ENCODE results near the gene IMPDH1. TPM values are rescaled to one million over a fixed set of nuclear protein-coding genes. Genes with fewer than 3 reads are reported as not detected.

Gene IMPDH1
- total and polyA plus RNA-seq, 4 donors = 2.4 to 11.1 (median 5.2) TPM

GRCh38 chr7:128399991-128400390 is 9.8 kb downstream of the IMPDH1 start:
- Histone ChIP-seq H3K9me3 (ENCODE audit: control insufficient read depth in 4 of 4, low read length in 3 of 4) (no peaks in the 10 kb centered on the region), H3K4me1 (ENCODE audit: control insufficient read depth in 4 of 4, insufficient read depth in 4 of 4, low read length in 3 of 4) (no peaks in the 10 kb centered on the region), H3K4me3 (ENCODE audit: low read depth in 1 of 3, low read length in 3 of 3) (no peak overlapping the region), H3K27ac (ENCODE audit: low read depth in 1 of 2, low read length in 2 of 2) (no peak overlapping the region), H3K9ac (ENCODE audit: low read depth in 1 of 2, low read length in 2 of 2) (no peak overlapping the region), H3K27me3 (ENCODE audit: control insufficient read depth in 4 of 4, insufficient read depth in 4 of 4, low read length in 3 of 4) (no peaks in the 10 kb centered on the region), H3K36me3 (ENCODE audit: control insufficient read depth in 4 of 4, insufficient read depth in 3 of 4, low read depth in 1 of 4, low read length in 3 of 4) (peaks cover 0 to 3% (median 0%) of the 10 kb centered on the region in 4 donors)
- DNase-seq (ENCODE audit: low spot score) = no peak
- WGBS = 94% methylated on average over 7 of the region's 7 CpGs
- TF ChIP-seq GABPA (IDR thresholded peaks at IDR 0.05 in 1 of 2, conservative IDR thresholded peaks at IDR 0.05 in 1 of 2) (no peak), EGR1 (IDR thresholded peaks at IDR 0.05; ENCODE audit: low read depth in 2 of 2) (no peak), HNF4A (conservative IDR thresholded peaks at IDR 0.05) (no peak), JUND (IDR thresholded peaks at IDR 0.05) (no peak), RAD21 (IDR thresholded peaks at IDR 0.05) (no peak), FOXA2 (IDR thresholded peaks at IDR 0.05) (no peak)

- peaks cover 0 to 5% (median 0%) of the 10 kb centered on the region in 4 donors for H3K36me3 ChIP-seq (ENCODE audit: control insufficient read depth in 4 of 4, insufficient read depth in 3 of 4, low read depth in 1 of 4, low read length in 3 of 4)
- no peak overlapping the region for H3K4me3 ChIP-seq (ENCODE audit: low read depth in 1 of 3, low read length in 3 of 3)
- no peak overlapping the region for H3K9ac ChIP-seq (ENCODE audit: low read depth in 1 of 2, low read length in 2 of 2)
- H3K9me3 ChIP-seq (ENCODE audit: control insufficient read depth in 4 of 4, low read length in 3 of 4) = no peaks in the 10 kb centered on the region
- H3K4me1 ChIP-seq (ENCODE audit: control insufficient read depth in 4 of 4, insufficient read depth in 4 of 4, low read length in 3 of 4) = no peaks in the 10 kb centered on the region
- TF ChIP-seq GABPA (IDR thresholded peaks at IDR 0.05 in 1 of 2, conservative IDR thresholded peaks at IDR 0.05 in 1 of 2) = no peak
- no peak overlapping the region for H3K27ac ChIP-seq (ENCODE audit: low read depth in 1 of 2, low read length in 2 of 2)
- DNase-seq (ENCODE audit: low spot score) = no peak
- no peaks in the 10 kb centered on the region for H3K27me3 ChIP-seq (ENCODE audit: control insufficient read depth in 4 of 4, insufficient read depth in 4 of 4, low read length in 3 of 4)
- 46% methylated on average over 6 of the region's 6 CpGs for WGBS
These were observed 11.0 kb downstream of the IMPDH1 start for GRCh38 chr7:128398841-128399135.

GRCh38 chr7:128398016-128398840 is 11.6 kb downstream of the IMPDH1 start:
- DNase-seq (ENCODE audit: low spot score) = peak; percentile 72
- peak; percentile 80 to 87 for TF ChIP-seq RAD21 (IDR thresholded peaks at IDR 0.05)
- TF ChIP-seq RXRA (IDR thresholded peaks at IDR 0.05) = no peak
- no peak for TF ChIP-seq NR2F2 (IDR thresholded peaks at IDR 0.05)
- no peak for TF ChIP-seq FOXA2 (IDR thresholded peaks at IDR 0.05)
- TF ChIP-seq REST (IDR thresholded peaks at IDR 0.05) = no peak
- peak; percentile 93 for TF ChIP-seq CTCF (IDR thresholded peaks at IDR 0.05; ENCODE audit: low read depth, low read length, missing input control)
- WGBS = 50% methylated on average over 16 of the region's 16 CpGs
- no peak overlapping the region for H3K9ac ChIP-seq (ENCODE audit: low read depth in 1 of 2, low read length in 2 of 2)
- H3K4me1 ChIP-seq (ENCODE audit: control insufficient read depth in 4 of 4, insufficient read depth in 4 of 4, low read length in 3 of 4) = no peaks in the 10 kb centered on the region
- H3K27me3 ChIP-seq (ENCODE audit: control insufficient read depth in 4 of 4, insufficient read depth in 4 of 4, low read length in 3 of 4) = no peaks in the 10 kb centered on the region
- H3K36me3 ChIP-seq (ENCODE audit: control insufficient read depth in 4 of 4, insufficient read depth in 3 of 4, low read depth in 1 of 4, low read length in 3 of 4) = peaks cover 0 to 7% (median 0%) of the 10 kb centered on the region in 4 donors
- no peaks in the 10 kb centered on the region for H3K9me3 ChIP-seq (ENCODE audit: control insufficient read depth in 4 of 4, low read length in 3 of 4)
- no peak overlapping the region for H3K4me3 ChIP-seq (ENCODE audit: low read depth in 1 of 3, low read length in 3 of 3)
- no peak overlapping the region for H3K27ac ChIP-seq (ENCODE audit: low read depth in 1 of 2, low read length in 2 of 2)
